Measurements from ENCODE around the gene PHACTR2. TPM values are rescaled to one million over a fixed set of nuclear protein-coding genes. Genes with fewer than 3 reads are reported as not detected.

Gene PHACTR2
- polyA plus RNA-seq, 1 experiment: 38.0 TPM

DNA sequence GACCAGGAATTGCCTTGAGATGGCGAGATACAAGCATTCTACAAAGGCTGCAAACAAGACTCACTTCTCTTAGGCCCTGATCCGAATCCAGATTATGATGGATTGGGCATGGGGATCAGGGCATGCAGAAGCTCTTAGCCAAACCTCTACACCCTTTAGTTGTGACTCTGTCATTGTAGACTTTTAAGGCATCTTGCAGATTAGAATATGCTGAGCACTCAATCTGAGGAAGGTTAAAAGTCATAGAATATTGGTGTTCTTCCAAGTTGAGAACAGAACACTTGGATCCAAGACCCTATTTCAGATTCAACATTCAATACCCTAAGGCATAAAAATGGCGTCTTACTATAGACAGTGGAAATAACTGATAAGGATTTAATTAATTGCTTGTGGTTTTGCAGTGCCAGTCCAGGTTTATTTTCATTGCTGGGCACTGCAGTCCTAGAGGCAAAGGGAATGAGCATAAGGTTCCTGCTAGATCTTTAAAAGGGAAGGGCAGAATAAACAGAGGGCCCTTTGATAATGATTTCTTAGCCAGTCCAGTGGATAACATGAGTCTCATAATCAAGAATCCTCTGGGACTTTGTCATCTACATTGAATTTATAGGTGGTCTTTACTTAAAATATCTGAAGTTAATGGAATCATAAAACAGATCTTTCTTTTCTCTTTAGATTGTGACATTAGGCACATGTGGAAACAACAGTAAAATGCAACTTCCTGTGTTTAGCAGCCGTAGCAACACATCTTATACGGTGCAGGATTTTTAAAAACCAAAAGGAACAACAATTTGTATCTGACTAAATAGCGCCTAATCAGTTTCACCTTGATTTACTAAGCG is 17.6 kb downstream of the PHACTR2 start:
- H3K27me3 ChIP-seq (ENCODE audit: control insufficient read depth, insufficient read depth, low read length): no peaks in the 10 kb centered on the region
- no peak overlapping the region for H3K4me3 ChIP-seq (ENCODE audit: low read depth, low read length)
- TF ChIP-seq, protein P1, sequence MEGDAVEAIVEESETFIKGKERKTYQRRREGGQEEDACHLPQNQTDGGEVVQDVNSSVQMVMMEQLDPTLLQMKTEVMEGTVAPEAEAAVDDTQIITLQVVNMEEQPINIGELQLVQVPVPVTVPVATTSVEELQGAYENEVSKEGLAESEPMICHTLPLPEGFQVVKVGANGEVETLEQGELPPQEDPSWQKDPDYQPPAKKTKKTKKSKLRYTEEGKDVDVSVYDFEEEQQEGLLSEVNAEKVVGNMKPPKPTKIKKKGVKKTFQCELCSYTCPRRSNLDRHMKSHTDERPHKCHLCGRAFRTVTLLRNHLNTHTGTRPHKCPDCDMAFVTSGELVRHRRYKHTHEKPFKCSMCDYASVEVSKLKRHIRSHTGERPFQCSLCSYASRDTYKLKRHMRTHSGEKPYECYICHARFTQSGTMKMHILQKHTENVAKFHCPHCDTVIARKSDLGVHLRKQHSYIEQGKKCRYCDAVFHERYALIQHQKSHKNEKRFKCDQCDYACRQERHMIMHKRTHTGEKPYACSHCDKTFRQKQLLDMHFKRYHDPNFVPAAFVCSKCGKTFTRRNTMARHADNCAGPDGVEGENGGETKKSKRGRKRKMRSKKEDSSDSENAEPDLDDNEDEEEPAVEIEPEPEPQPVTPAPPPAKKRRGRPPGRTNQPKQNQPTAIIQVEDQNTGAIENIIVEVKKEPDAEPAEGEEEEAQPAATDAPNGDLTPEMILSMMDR (IDR thresholded peaks at IDR 0.05; ENCODE audit: low read depth, low read length): no peak
- DNase-seq (ENCODE audit: low read depth, low spot score): no peak
- H3K9me3 ChIP-seq (ENCODE audit: control insufficient read depth, insufficient read depth, low read length): no peaks in the 10 kb centered on the region
- CTCF ChIA-PET: no interaction called here
- POLR2A ChIA-PET: no interaction called here
- H3K27ac ChIP-seq (ENCODE audit: low read depth, low read length): no peak overlapping the region

DNA sequence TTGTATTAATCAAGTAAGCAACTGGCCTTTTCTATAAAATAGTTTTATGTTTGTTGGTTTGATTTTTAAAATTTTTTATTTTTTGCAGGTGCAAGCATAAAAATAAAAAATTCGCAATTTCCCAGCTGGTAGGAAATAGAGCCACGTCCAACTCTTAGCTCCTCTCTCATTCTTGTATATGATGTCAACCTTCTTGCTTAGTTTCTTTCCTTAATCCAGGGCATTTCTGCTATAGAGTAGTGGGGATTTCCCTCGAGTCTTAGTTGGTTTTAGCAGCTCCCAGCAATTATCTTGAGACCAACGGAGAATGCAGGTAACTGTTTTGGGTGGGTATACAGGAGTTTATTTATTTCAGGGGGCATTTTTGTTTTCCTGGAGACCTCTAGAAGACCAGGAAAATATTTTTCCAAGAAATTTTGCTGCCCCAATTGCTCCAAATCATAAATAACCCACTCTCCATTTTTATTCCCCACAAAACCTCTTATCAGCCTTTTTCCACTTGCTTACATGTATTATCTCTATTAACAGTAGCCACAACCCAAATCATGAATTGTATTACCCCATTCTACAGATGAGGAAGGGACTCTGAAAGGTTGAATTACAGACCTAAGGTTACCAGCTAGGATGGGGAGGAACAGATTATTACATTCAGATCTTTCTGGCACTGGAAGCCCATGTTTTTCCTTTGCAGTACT is 18.4 kb downstream of the PHACTR2 start:
- H3K9me3 ChIP-seq (ENCODE audit: control insufficient read depth, insufficient read depth, low read length): no peaks in the 10 kb centered on the region
- no peak for DNase-seq (ENCODE audit: low read depth, low spot score)
- H3K27me3 ChIP-seq (ENCODE audit: control insufficient read depth, insufficient read depth, low read length): no peaks in the 10 kb centered on the region
- ChIA-PET CTCF (no interaction called here), POLR2A (interaction anchor here (0.6 to 1.0 kb wide), 2 partner anchors 9 to 49 kb away, joined by 3 read pairs; no protein-coding TSS in a partner anchor)
- no peak overlapping the region for H3K27ac ChIP-seq (ENCODE audit: low read depth, low read length)
- H3K4me3 ChIP-seq (ENCODE audit: low read depth, low read length): no peak overlapping the region
- TF ChIP-seq, protein P1 (IDR thresholded peaks at IDR 0.05; ENCODE audit: low read depth, low read length): no peak

DNA sequence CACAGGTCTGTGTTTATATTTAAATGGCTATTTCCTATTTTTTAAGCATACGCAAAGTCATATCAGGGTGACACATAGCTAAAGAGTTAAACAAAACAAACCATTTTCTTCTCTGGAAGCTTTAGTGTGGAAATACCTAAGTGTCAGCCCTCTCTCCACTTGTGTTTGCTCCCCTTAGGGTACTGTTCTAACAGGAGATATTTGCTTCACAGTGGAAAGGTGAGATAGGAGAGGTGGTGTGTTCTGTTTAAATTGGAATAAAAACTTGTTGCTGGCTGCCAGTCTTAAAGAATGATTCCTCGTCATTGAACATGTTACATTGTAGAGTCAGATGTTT is 18.9 kb downstream of the PHACTR2 start:
- TF ChIP-seq, protein P1 (IDR thresholded peaks at IDR 0.05; ENCODE audit: low read depth, low read length): no peak
- Histone ChIP-seq H3K27ac (ENCODE audit: low read depth, low read length) (no peak overlapping the region), H3K9me3 (ENCODE audit: control insufficient read depth, insufficient read depth, low read length) (no peaks in the 10 kb centered on the region), H3K27me3 (ENCODE audit: control insufficient read depth, insufficient read depth, low read length) (no peaks in the 10 kb centered on the region), H3K4me3 (ENCODE audit: low read depth, low read length) (no peak overlapping the region)
- CTCF ChIA-PET: no interaction called here
- POLR2A ChIA-PET: interaction anchor here (0.6 to 1.0 kb wide), 2 partner anchors 8 to 48 kb away, joined by 3 read pairs; no protein-coding TSS in a partner anchor
- DNase-seq (ENCODE audit: low read depth, low spot score): no peak

DNA sequence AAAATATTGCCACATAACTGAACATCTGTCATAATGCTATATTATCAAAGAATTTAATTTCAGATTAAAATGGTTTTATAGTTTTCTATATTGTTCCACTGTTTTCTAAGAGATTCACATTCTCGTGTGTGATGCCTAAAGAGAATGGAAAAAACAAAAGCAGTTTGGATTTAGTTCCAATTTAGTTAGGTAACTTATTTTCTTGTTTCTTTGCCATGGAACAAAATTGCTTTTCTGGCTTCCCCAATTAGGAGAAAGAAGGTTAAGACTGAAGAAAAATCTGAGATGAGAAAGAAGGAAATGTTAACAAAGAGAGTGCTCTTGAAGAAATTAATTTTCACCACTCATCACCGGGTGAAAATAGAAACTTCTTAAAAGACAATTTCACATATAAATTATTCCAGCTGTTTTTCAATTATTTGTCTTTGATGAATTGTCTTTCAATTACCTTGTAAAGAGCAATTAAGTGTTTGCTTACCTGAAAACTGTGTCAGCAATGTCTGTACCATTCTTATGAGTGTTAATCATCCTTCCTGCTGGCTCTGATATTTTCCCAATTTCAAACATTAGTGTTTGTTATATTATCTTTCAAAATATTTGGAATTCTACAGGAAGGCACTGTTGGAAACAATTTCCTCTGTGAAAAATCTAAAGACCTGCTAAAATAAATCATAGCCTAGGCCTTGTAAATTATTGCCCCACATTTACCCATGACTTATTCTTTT is 19.5 kb downstream of the PHACTR2 start:
- POLR2A ChIA-PET: interaction anchor here (0.6 to 1.0 kb wide), 2 partner anchors 8 to 48 kb away, joined by 3 read pairs; no protein-coding TSS in a partner anchor
- H3K9me3 ChIP-seq (ENCODE audit: control insufficient read depth, insufficient read depth, low read length): no peaks in the 10 kb centered on the region
- H3K27ac ChIP-seq (ENCODE audit: low read depth, low read length): no peak overlapping the region
- CTCF ChIA-PET: no interaction called here
- TF ChIP-seq, protein P1 (IDR thresholded peaks at IDR 0.05; ENCODE audit: low read depth, low read length): no peak
- H3K27me3 ChIP-seq (ENCODE audit: control insufficient read depth, insufficient read depth, low read length): no peaks in the 10 kb centered on the region
- DNase-seq (ENCODE audit: low read depth, low spot score): no peak
- H3K4me3 ChIP-seq (ENCODE audit: low read depth, low read length): no peak overlapping the region

Data from AG04450 (cell line).